ENCODE results near the gene LY86. TPM values are rescaled to one million over a fixed set of nuclear protein-coding genes. Genes with fewer than 3 reads are reported as not detected.
"Not testable (repeated sequence)": the region's sequence is repeated elsewhere in the genome, so short reads cannot be mapped to it uniquely, and the experiment has no call there.

LY86 gene
- total and polyA plus RNA-seq, 2 donors (not counting 1 experiment from before 2014, with no cell fraction given), result not detected

- no peak overlapping the region for H3K9ac ChIP-seq (ENCODE audit: insufficient read depth, low read length)
- H3K9me3 ChIP-seq (ENCODE audit: control insufficient read depth, insufficient read depth, low read depth, low read length), result no peaks in the 10 kb centered on the region
- H3K4me1 ChIP-seq (ENCODE audit: control insufficient read depth, extremely low read depth, insufficient read depth, low read length), result no peaks in the 10 kb centered on the region
Measured at GRCh38 chr6:6665555-6666243, 77.2 kb downstream of the LY86 start.

GRCh38 chr6:6670150-6670549, 81.6 kb downstream of the LY86 start:
- H3K4me2 ChIP-seq (ENCODE audit: extremely low read depth, insufficient read depth, low read length); H3K9me3 ChIP-seq (ENCODE audit: control insufficient read depth, insufficient read depth, low read depth, low read length); H3K79me2 ChIP-seq (ENCODE audit: control insufficient read depth, insufficient read depth, low read length); H4K20me1 ChIP-seq (ENCODE audit: control insufficient read depth, extremely low read depth, insufficient read depth, low read length); H3K9ac ChIP-seq (ENCODE audit: insufficient read depth, low read length); H3K27ac ChIP-seq (ENCODE audit: insufficient read depth, low read length); DNase-seq (ENCODE audit: low read depth in 2 of 2); H3K4me3 ChIP-seq (replicated peaks in 1 of 4; ENCODE audit: control extremely low read depth in 1 of 4, insufficient read depth in 1 of 4, low read depth in 3 of 4, low read length in 4 of 4); H3K27me3 ChIP-seq (ENCODE audit: control insufficient read depth, insufficient read depth, low read length); H2AFZ ChIP-seq (ENCODE audit: low read length); H3K4me1 ChIP-seq (ENCODE audit: control insufficient read depth, extremely low read depth, insufficient read depth, low read length); H3K36me3 ChIP-seq (ENCODE audit: control insufficient read depth, insufficient read depth, low read length): not testable (repeated sequence)

More at GRCh38 chr6:6665555-6666243, 77.2 kb downstream of the LY86 start:
- Histone ChIP-seq H3K27me3 (ENCODE audit: control insufficient read depth, insufficient read depth, low read length) (no peaks in the 10 kb centered on the region), H3K27ac (ENCODE audit: insufficient read depth, low read length) (no peak overlapping the region), H3K79me2 (ENCODE audit: control insufficient read depth, insufficient read depth, low read length) (no peaks in the 10 kb centered on the region), H3K36me3 (ENCODE audit: control insufficient read depth, insufficient read depth, low read length) (no peaks in the 10 kb centered on the region), H4K20me1 (ENCODE audit: control insufficient read depth, extremely low read depth, insufficient read depth, low read length) (no peaks in the 10 kb centered on the region), H3K4me3 (replicated peaks in 1 of 4; ENCODE audit: control extremely low read depth in 1 of 4, insufficient read depth in 1 of 4, low read depth in 3 of 4, low read length in 4 of 4) (no peak overlapping the region), H2AFZ (ENCODE audit: low read length) (no peak overlapping the region), H3K4me2 (ENCODE audit: extremely low read depth, insufficient read depth, low read length) (no peak overlapping the region)
- no peak for DNase-seq (ENCODE audit: low read depth in 2 of 2)
- no peak for TF ChIP-seq EZH2 (IDR thresholded peaks at IDR 0.05; ENCODE audit: low read length, missing control alignments)
- no peak for TF ChIP-seq CTCF (conservative IDR thresholded peaks at IDR 0.05 in 1 of 2, IDR thresholded peaks at IDR 0.05 in 1 of 2; ENCODE audit: low read depth in 1 of 2, low read length in 2 of 2)

GRCh38 chr6:6674872-6675271, 86.4 kb downstream of the LY86 start:
- H3K4me1 ChIP-seq (ENCODE audit: control insufficient read depth, extremely low read depth, insufficient read depth, low read length), result no peaks in the 10 kb centered on the region
- no peak overlapping the region for H3K4me2 ChIP-seq (ENCODE audit: extremely low read depth, insufficient read depth, low read length)
- H3K4me3 ChIP-seq (replicated peaks in 1 of 4; ENCODE audit: control extremely low read depth in 1 of 4, insufficient read depth in 1 of 4, low read depth in 3 of 4, low read length in 4 of 4), result no peak overlapping the region
- H3K27me3 ChIP-seq (ENCODE audit: control insufficient read depth, insufficient read depth, low read length), result no peaks in the 10 kb centered on the region
- H3K27ac ChIP-seq (ENCODE audit: insufficient read depth, low read length), result no peak overlapping the region
- no peak for DNase-seq (ENCODE audit: low read depth in 2 of 2)
- no peak overlapping the region for H3K9ac ChIP-seq (ENCODE audit: insufficient read depth, low read length)
- no peak overlapping the region for H2AFZ ChIP-seq (ENCODE audit: low read length)
- TF ChIP-seq EZH2 (IDR thresholded peaks at IDR 0.05; ENCODE audit: low read length, missing control alignments) (no peak), CTCF (conservative IDR thresholded peaks at IDR 0.05 in 1 of 2, IDR thresholded peaks at IDR 0.05 in 1 of 2; ENCODE audit: low read depth in 1 of 2, low read length in 2 of 2) (peak in 1 of 2 donors; percentile 34)
- H3K36me3 ChIP-seq (ENCODE audit: control insufficient read depth, insufficient read depth, low read length), result no peaks in the 10 kb centered on the region
- H3K9me3 ChIP-seq (ENCODE audit: control insufficient read depth, insufficient read depth, low read depth, low read length), result no peaks in the 10 kb centered on the region
- no peaks in the 10 kb centered on the region for H3K79me2 ChIP-seq (ENCODE audit: control insufficient read depth, insufficient read depth, low read length)
- H4K20me1 ChIP-seq (ENCODE audit: control insufficient read depth, extremely low read depth, insufficient read depth, low read length), result no peaks in the 10 kb centered on the region
